GM21717 (cell line): ENCODE measurements around the gene CAMTA1.
"Not testable (repeated sequence)": the region's sequence is repeated elsewhere in the genome, so short reads cannot be mapped to it uniquely, and the experiment has no call there.

Source experiments
- ATAC-seq: cut with Tn5 transposase; IDR thresholded peaks from one replicate; pipeline ENCODE4 v1.9.1; 2021; ENCODE audit warnings: mild to moderate bottlenecking, moderate library complexity; ENCODE audit not compliant: unreplicated experiment

The CAMTA1 gene

DNA sequence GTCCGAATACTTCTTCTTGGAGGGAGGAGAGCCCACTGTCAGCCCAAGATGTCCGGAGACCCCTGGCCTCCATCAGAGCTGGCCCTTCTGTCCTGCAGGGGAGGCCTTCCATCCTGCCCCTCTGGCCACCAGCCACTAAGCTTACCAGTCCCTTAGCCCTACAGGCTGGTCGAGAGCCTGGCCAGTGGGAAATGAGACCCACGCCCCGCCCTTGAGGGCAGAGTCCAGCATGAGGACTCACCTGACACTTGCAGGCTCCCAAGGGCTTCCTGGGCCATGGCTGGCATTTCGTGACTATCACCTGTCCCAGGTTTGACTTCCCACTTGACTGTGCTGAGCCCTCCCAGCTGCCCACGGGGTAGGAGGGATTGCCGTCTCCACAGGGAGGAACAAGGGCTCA is 624.0 kb downstream of the CAMTA1 start:
- ATAC-seq: no peak

DNA sequence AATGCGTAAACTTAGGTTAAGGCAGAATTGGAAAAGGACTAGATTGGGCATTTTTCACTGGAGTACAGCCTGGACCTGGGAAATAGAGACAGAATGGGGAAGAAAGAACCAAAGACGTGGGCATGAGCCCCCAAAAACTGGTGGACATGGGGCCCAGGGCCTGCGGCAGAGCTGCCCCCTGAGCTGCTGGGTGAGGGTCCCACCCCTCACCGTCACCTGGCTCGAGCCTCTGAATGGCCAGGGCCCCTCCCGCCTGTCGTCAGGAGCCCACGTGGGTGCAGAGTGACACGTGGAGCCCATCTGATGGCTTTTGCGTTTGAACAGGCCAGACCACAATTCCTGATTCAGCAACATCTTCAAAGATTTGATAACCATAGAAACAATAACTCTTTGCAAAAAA is 624.9 kb downstream of the CAMTA1 start:
- ATAC-seq: no peak

DNA sequence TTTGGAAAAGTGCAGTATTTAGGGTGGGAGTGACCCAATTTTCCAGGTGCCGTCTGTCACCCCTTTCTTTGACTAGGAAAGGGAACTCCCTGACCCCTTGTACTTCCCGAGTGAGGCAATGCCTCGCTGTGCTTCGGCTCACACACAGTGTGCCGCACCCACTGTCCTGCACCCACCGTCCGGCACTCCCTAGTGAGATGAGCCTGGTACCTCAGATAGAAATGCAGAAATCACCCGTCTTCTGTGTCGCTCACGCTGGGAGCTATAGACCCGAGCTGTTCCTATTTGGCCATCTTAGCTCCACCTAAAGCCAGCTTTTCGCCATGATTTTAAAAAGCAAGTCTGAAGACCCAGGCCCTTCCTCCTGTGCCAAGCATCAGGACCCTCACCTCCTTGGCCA is 632.4 kb downstream of the CAMTA1 start:
- not testable (repeated sequence) for ATAC-seq

DNA sequence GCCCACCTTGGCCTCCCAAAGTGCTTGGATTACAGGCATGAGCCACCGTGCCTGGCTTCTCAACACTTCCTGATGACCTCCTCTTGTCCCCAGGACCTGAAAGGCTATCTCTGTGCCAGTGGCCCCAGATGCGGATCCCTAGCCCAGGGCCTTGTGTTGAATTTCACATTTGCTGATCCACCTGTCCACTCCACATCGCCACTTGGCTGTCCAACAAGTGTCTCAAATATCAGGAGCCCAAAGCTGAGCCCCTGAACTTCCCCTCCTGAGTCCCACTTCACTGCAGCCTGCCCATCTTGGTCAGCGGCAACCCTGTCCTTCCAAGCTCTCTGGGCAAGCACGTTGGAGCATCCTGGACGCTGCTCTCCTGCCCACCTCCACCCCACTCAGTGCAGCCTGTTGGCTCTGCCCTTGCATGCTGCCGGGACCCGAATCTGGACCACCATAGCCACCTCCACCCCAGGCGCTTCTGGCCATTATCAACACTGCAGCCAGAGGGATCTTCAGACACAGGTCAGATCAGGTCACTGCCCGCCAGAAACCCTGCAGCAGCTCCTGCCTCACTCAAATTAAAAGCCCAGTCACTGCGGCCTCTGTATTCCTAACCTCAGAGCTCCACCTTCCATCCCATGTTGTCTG is 633.3 kb downstream of the CAMTA1 start:
- no peak for ATAC-seq

DNA sequence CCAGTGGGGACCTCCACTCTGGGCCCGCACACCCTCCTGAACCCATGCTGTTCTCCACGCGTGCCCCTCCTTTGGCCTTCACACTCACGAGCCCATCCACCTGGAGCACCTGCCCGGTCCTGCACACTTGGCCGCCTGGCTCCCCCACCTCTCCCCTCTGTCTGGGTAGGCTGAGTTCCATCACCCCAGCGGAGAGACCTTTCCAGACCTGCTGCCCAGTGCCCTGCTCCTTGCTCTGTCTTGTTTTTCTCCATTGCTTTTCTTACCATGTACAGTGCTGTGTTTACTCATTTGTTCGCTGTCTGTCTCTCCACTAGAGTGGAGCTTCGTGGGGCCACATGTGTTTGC is 634.8 kb downstream of the CAMTA1 start:
- no peak for ATAC-seq

DNA sequence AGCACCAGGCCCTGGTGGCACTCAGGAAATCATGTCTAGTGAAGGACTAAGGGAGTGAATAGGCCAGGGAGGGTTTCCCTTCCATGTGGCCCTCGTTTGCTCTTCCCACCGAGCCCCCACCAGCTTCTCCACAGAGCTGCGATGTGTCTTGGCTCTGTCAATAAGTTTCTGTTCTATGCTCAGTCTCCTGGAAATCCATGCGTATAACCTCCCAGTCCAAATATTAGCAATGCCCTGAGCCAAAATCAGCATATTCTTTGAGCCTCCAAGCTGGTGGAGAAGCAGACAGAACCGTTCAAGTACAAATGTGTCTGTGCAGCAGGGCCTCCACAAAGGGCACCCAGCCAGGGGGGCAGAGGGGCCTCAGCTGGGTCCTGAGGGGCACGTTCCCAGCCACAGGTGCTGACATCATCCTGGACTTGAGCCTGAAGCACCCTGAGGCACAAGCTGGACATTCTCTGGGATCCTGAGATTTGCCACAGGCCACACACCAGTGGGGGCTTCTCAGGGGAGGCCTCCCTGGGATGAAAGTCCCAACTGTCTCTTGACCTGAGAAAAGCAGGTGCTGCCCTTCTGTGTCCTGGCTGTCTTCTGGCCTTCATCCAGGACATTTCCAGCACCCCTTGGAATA is 635.3 kb downstream of the CAMTA1 start:
- no peak for ATAC-seq

DNA sequence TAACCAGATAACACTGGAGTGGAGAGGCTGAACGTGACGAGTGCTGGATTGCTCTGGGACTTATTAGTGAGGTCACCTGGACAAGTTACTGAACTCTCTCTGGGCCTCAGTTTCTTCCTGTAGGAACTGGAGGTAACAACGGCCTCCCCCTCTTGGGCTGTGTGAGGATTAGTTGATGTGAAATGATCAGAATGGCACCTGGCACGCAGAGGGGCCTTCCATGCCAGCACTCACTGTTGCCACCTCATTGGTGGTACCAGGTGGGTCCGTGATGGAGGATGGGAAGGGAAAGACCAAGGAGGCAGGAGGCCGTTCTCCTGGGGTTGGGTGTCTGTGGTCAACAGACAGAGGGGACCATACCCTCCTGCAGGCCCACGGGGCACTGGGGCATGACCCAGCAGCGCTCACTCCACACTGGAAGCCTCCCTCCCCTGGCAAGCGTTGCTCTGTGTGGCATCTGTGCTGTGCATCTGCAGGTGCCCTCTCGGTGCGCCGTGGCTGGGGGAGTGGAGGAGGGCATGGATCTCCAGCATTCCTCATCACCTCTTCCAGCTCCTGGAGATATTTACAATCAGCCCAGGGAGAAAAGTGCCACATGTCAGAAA is 636.3 kb downstream of the CAMTA1 start:
- no peak for ATAC-seq

DNA sequence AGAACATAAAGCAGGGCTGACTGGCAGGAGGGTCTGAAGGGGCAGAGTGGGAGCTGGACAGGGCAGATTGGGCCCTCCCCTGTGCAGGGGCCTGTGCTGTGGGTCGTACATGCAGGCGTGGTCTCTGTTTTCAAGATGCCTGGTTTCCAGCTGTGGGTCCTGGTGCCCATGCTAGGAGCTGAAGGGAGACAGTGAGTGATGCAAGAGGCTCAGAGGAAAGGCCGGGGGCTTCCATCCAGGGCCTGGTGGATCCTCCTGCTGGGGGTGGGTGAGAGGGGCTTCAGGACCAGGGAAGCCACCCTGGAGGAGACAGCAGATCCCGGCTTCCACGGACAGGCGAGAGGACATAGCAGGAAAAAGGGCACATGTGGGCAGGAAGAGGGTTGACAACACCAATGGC is 636.8 kb downstream of the CAMTA1 start:
- no peak for ATAC-seq

DNA sequence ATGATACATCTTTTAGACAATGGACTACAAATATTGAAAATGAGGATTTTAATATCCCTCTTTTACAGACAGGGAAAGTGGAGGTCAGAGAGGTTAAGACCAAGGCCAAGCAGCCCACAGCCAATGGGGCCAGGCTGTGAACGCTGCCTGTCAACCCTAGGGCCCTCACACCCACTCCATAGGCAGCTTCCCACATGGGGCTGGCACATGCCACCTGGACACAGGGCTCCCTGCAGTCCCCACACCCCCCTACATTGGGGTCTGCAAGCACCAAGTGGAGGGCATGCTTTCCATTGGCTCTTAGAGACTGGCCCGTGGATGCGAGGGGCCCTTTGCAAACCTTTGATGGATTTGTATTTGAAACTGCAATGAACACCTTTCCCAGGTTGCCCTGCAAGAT is 637.3 kb downstream of the CAMTA1 start:
- ATAC-seq: no peak

DNA sequence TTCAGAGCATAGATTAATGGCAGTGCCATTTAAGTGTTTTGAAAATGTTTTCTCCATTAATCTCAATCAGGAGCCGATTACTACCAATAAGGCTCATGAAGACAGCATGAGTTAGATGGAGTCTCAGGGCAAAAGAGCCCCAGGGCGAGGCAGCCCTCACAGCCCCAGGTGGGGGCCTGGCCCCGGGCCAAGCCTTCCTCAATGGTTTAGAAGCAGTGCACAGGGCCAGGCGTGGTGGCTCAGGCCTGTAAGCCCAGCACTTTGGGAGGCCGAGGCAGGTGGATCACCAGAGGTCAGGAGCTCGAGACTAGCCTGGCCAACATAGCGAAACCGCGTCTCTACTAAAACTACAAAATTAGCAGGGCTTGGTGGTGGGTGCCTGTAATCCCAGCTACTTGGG is 637.7 kb downstream of the CAMTA1 start:
- ATAC-seq: no peak

DNA sequence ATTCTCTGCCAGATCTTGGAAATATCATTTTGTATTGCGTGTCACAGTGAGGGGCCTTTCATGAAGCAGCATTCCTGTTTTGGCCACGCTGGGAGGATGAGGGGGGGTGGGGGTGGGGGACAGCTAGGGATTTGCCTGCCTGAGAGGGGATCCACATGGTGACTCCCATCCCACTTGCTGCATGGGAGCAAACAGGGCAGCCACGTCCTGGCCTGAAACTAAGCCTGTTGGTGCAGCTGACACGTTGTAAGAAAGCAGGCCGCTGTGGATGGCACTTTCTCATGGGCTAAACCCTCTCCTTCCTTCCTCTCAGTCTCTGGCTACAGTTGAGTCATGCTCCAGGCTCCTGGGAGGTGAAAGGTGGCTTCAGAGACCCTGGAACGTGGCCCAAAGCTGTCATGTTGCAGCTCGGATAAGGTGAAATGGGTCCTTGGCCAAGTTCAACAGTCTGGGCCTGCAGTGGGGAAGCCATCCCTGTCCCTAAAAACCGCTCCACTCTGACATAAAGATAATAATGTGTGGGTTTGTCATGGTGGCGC is 639.2 kb downstream of the CAMTA1 start:
- ATAC-seq: no peak

DNA sequence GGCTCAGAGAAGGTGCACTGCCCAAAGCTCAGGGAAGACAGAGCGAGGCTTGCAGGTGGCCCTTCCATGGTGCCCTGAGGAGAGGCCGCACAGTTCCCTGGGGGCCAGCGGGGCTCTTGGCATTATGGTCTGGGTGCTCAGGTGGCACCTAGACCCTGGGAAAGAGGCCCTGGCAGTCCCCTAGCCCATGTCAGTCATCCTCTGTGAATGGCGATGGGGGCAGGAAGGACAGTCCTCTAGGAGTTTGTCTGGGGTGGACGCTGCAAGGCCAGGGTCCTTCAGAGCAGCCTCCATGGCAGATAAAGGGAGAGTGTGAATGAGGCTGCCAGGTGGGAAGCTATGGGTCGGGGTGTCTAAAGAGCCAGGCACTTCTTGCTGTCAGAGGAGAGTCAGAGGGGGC is 640.0 kb downstream of the CAMTA1 start:
- ATAC-seq: no peak

DNA sequence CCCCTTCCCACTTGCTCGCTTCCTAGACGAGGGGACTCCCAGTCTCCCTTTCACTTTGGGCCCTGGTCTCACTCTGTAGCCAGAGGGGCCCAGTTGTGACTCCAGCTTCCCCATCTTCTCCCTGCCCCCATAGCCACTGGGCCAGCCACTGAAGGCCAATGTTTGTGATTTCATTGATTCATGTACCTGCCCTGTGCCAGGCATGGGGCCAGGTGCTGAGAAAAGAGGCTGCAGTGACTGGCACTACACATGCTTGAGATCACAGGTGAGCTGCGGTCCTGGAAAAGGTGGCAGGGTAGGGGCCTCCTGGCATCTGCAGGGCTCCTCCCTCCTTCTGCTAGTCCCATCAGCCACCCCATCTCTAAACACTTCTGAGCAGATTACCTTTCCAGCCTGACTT is 640.5 kb downstream of the CAMTA1 start:
- ATAC-seq: no peak

DNA sequence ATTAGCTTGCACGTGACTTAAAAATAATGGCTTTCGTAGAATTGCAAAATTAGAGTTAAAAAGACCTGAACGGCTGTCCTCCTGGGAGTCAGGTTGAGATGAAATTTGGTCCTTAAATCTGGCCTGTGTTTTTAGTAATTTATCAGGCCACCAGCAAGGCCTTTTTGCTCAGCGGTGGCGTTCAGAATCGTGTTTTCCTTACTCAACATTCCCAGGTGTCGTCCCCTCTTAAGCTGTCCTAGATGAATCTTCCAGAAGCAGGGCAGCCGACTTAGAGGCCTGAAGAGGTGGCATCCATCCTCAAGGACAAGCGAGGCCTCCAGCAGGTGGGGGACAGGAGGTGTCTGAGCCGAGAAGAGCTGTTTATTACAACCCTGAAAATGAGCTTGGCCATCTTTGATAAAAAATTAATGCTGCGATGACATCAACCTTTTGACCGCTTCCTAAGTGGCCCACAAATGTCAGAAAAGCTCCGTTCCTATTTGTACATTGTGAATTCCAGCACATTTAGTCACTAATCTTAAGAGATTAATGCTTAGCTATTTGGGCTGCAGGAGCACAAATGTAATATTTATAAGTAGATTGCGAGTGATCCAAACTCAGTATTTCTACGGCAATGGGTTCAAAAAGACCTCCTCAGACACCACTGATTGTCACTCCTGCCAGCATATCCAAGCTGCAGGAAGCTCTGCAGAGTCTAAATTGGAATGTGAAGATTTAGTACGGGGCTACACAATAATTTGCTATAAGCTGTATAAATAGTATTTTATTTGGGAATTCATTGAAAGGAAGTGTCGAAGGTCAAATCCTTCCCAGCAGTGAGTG is 641.7 kb downstream of the CAMTA1 start:
- ATAC-seq: no peak

DNA sequence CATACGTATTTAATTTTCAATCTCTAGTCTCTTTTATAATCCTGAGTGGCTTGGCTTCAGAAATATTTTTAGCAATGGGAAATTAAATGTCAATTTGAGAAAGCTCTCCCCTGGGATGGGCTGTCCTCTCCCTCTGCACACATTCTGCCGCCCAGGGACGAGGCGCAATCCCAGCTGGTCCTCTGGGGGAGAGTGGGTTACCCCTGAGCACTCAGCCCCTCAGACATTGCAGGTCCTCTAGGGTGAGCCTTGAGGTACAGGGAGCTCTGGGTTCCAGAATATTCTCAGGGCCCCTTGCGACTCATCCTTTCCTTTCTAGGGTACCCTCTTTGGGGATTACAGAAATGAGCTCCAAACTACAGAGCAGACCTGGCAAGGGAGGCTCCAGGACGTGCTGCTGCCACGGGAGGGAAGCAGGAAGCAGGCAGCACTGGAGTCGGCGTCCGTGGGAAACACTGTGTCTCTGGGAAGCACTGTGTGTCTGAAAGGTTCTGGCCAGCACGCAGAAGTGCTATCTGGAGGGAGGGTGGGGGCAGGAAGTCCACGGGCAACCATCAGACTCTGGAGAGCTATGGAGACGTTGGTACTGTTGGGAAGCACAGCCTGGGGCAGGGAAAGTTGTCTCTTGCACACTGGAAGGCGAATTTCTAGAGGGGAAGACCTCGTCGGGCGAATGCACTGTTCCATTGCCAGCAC is 642.5 kb downstream of the CAMTA1 start:
- no peak for ATAC-seq

DNA sequence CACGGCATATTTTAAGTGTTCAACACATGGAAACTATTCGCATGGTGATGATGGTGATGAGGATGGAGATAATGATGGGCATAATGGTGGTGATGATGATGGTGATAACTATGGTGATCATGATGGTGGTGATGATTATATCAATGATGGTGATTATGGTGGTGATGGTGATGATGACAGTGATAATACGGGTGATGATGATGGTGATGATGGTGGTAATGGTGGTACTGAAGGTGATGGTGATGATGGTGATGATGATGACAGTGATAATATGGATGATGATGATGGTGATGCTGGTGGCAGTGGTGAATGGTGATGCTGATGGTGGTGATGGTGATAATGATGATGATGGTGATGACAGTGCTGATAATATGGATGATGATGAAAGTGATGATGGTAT is 644.0 kb downstream of the CAMTA1 start:
- ATAC-seq: no peak

DNA sequence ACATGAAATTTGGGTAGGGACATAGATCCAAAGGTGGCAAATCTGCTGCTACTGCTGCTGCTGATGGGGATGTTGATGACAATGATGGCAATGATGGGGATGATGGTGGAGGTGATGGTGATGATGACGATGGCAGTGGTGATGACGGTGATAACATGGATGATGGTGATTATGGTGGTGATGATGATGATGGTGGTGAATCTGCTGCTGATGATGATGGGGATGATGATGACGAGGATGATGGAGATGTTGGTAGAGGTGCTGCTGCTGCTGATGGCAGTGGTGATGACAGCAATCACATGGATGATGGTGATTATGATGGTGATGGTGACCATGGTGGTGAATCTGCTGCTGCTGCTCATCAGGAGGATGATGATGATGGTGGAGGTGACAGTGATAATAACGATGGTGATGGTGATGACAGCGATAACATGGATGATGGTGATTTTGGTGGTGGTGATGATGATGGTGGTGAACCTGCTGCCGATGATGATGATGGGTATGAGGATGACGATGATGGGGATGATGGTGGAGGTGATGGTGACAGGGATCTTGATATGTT is 644.9 kb downstream of the CAMTA1 start:
- no peak for ATAC-seq

DNA sequence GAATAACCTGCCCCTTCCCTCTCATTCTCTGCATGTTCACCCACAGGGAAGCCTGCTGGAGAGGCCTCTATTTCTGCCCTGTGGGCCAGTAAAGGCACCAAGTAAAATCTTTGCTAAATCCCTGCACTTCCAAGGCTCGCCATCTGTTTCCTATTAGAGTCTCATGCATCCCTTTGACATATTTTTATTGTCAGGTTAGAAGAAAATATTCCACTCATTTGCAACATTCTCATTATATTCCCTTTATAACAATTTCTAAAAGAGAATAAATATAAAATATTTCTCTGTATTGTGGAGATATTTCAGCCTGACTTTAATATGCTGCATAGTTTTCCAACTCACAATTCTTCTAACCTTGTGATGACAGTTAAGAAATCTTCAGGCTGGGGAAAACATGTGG is 645.4 kb downstream of the CAMTA1 start:
- ATAC-seq: no peak

DNA sequence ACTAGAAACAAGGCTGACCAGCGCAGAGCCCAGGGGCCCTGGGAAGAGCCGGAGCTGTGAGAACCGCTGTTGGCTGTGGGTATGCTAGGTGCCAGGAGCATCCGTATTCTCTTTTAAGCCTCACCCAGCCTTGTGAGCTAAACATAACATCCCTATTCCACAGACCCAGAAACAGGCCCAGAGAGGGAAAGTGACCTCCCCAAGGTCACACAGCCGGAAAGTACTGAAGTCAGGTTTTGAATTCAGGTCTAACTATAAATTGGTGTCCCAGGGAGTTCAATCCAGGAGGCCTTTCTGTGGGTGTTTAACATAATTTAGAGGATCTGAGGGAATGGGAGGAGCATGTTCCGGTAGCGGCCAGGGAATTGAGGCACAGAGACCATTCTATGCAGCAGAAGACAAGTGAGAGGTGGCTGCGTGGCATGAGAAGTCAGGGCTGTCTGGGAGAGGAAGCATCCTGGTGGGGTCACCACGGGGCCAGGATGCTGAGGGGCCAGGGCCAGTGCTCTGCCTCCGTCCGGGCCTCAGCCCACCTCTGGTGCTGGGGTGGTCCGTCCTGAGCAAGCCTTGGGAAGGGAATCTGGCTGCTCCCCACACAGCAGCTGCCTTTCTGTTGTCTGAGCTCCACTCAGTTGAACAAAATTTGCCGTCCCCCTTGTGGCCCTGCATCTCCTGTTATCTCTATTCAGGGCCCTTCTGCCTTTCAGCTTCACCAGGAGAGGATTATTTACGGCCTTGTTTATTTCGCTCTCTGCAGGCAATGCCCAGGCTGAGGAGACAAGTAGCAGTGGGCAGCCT is 647.0 kb downstream of the CAMTA1 start:
- no peak for ATAC-seq

DNA sequence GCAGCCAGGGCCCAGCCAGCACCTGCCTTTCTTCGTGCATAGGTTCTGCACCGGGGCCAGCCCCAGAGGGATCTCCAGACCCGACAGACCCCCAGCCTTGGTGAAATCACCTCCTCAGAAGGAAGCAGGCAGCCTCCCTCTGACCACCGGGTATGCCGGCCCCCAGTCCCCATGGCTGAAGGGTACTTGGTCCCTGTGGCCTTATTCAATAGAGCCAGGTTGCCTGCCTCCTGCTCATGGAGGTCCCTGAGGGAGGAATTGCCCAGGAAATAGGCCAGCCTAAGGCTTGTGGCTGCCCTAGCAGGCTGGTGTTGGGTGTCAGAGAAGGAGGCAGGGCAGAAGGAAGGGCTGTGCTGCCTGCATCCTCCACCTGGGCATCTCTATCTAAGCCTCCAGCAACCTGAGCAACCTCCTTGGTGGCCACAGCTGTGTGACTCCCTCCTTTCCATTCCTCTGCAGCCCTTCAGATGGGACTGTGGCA is 647.7 kb downstream of the CAMTA1 start:
- no peak for ATAC-seq
